HPDE6-E6E7 (cell line): ENCODE results near the gene SLC39A3.

ENCODE experiments used
- DNase-seq: peaks from one replicate; pipeline ENCODE4 v3.0.0; 2011; ENCODE audit warnings: missing footprints; ENCODE audit errors: extremely low spot score

SLC39A3 gene

GRCh38 chr19:2739602-2740313 lies at the start of gene SLC39A3:
SLC39A3 (minus strand) TSS chr19:2740017; CDS start chr19:2737257, 2,760 bp downstream.
- peak; percentile 100 for DNase-seq

- DNase-seq = no peak
Observed at GRCh38 chr19:2788237-2788636, 48.4 kb upstream of the SLC39A3 start.

- DNase-seq = no peak
Observed at GRCh38 chr19:2787115-2787514, 47.3 kb upstream of the SLC39A3 start.

GRCh38 chr19:2785244-2785997 lies 45.6 kb upstream of the SLC39A3 start, which contains the start of gene THOP1:
THOP1 (plus strand) TSS chr19:2785503; CDS start chr19:2785663, 160 bp downstream.
- DNase-seq = peak; percentile 97

- no peak for DNase-seq
Observed at GRCh38 chr19:2783781-2784145, 43.9 kb upstream of the SLC39A3 start.

GRCh38 chr19:2782936-2783780 lies 43.3 kb upstream of the SLC39A3 start, which contains the start of gene SGTA:
SGTA (minus strand) TSS chr19:2783273; CDS start chr19:2769068, 14,205 bp downstream.
- DNase-seq = peak; percentile 97

- no peak for DNase-seq
Observed at GRCh38 chr19:2782329-2782935, 42.6 kb upstream of the SLC39A3 start.

GRCh38 chr19:2780284-2780683 lies 40.5 kb upstream of the SLC39A3 start:
- no peak for DNase-seq

- DNase-seq = no peak
Observed at GRCh38 chr19:2779121-2779740, 39.4 kb upstream of the SLC39A3 start.

GRCh38 chr19:2777952-2778683 lies 38.3 kb upstream of the SLC39A3 start:
- no peak for DNase-seq

GRCh38 chr19:2775556-2776430 lies 36.0 kb upstream of the SLC39A3 start:
- no peak for DNase-seq

- no peak for DNase-seq
Observed at GRCh38 chr19:2774953-2775555, 35.2 kb upstream of the SLC39A3 start.

- no peak for DNase-seq
Observed at GRCh38 chr19:2774083-2774679, 34.4 kb upstream of the SLC39A3 start.

GRCh38 chr19:2771786-2772674 lies 32.2 kb upstream of the SLC39A3 start:
- DNase-seq = no peak

- DNase-seq = no peak
Observed at GRCh38 chr19:2770055-2771013, 30.5 kb upstream of the SLC39A3 start.

- no peak for DNase-seq
Observed at GRCh38 chr19:2769218-2769617, 29.4 kb upstream of the SLC39A3 start.
